Measurements from ENCODE around the gene CAMK2A.

The CAMK2A gene

DNA sequence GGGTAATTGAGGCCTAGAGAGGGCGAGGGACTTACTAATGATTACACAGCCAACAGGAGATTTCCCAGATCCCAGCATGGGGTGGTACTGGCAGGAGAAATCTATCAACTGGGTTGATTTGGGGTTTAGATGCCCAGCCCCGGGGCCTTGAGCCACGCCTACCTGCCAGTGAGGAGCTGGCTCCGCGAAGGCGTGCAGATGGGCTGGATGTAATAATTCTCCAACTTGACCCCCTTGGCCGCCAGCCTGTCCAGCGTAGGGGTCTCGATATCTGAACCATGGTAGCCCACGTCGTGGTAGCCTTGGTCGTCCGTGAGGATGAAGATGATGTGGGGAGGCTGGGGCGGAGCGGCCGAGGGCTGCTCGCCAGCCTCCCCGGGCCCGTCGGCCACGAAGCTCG lies 12.3 kb upstream of the CAMK2A start:
- no peak for DNase-seq

- DNase-seq, result no peak
These were observed 11.6 kb upstream of the CAMK2A start for GRCh38 chr5:150301170-150301505.

DNA sequence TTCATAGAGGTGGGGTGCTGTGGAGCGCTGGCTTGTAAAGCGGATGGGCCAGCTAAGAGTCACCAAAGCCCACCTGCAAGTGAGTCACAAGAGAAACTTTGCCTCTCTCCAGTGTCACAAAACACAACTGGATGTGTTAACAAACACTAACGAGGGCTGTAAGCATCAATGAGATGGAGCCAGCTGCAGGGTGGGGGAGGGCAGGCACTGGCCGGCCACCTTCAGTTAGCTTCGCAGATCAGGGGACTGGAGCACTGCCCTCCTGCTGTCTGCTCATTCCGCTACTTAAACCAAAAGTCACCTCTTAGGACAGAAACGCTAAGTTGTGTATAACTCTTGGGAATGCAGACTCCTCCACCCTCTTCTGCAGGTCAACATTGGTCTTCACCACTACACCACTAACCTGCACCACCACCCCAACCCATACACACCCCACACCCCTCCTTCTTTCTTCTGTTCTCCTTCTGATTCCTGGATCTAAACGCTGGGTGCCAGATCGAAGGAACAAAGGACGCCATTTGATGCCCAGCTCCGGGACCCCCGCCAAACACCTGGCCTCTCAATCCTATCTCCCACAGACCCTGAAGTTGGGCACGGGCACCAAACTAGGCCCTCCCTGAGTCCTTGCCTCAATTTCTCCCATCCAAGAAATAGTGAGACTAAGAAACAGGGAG lies 11.1 kb upstream of the CAMK2A start:
- DNase-seq, result no peak

- no peak for DNase-seq
These were observed 10.2 kb upstream of the CAMK2A start for GRCh38 chr5:150299571-150300327.

- DNase-seq, result no peak
These were observed 9.3 kb upstream of the CAMK2A start for GRCh38 chr5:150298701-150299451.

DNA sequence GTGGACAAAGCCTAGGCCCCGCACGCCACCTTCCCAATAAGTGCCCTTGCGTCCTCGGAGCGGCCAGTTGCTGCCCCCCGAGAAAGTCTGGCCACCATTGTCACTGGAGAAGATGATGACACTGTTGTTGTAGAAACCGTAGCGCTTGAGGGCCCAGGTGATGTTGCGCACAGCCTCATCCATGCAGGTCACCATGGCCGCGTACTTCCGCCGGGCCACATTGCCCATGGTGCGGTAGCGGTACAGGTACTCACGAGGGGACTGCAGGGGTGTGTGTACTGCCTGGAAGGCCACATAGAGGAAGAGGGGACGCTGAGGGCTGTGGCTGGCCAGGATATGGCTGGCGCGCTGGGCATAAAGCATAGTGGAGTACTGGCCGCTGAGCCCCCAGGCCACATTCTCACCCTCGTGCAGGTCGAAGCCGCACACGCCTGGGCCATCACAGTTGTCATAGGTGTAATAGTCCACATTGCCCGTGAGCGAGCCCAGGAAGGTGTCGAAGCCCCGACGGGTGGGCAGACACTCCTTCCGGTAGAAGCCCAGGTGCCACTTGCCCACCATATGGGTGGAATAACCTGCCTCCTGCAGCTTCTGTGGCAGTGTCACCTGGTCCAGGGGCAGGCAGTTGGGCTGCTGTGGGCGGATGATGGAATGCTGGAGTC lies 8.5 kb upstream of the CAMK2A start:
- no peak for DNase-seq

GRCh38 chr5:150297236-150297890 lies 7.8 kb upstream of the CAMK2A start:
- DNase-seq, result no peak

GRCh38 chr5:150296496-150296895 lies 6.9 kb upstream of the CAMK2A start:
- DNase-seq, result no peak

DNA sequence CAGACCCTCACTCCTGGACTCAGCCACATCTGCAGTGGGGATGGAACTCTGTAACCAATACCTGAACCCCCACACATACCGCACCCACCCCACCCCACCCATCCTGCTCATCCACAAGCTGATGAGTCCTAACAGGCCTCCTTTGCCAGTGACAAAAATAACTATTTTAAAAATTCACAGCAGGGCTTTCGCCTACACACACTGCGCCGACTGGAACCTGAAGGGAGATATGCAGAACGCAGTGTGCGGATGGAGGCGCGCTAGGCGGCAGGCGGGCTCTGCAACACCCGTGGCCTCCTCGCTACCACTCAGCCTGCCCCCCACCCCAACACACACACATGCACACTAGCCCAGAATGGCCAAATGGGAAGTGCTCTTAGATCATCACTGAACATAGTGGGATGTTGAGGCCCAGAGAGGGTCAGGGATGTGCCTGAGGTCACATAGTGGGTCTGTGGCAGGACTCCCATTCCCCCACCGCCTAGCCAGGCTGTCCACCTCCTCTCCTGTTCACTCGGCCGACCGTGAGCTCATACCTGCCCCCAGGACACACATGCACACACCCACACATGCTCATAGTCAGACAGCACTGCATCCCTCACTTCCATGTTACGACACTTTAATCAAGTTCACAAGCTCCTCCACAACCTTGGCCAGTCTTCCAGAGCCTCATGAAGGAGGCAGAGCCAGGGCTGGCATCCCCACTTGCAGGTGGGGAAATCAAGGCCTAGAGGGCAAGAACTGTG lies 6.3 kb upstream of the CAMK2A start:
- DNase-seq, result peak in 20 of 56 donors; percentile 28 to 74 (median 50)

GRCh38 chr5:150295172-150295634 lies 5.6 kb upstream of the CAMK2A start:
- DNase-seq, result peak in 11 of 56 donors; percentile 23 to 55 (median 39)

GRCh38 chr5:150294551-150295071 lies 5.0 kb upstream of the CAMK2A start:
- DNase-seq, result no peak

DNA sequence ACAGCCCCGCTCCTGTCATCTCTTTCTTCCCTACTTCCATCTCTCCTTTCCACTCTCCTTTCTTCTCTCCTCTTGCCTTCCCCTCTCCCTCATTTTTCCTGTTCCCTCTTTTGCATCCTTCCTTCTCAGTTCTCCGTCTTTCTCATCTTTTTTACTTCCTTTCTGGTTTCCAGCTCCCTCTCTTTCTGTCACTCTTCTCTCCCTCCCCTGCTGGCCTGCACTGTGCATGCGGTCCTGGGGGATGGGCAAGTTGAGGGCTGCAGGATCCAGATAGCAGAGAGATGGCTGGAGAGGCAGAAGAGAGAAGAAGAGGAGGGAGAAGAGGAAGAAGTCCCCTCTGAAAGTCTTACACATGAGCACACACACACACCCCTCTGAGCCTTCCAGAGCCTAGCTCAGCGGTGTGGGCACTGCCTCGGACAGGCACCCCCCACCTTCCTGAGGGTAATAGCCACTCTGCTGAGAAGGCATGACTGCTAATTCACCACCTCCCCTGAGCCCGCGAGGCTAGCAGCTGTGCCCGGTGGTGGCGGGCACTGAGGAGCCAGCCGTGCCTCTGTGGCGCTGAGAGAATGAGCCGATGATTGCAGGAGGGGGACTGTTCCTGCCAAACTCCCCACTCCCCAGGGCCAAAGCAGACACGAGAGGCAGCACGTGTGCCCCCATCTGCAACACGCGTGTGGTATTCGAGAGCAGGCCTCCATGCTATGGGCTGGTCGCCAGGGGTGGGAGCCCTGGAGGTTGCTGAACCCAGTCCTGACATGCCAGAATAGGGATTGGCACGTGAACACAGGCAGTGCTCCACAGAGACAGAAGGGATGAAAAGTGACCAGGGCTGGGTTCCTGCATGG lies 3.7 kb upstream of the CAMK2A start:
- DNase-seq, result peak in 1 of 56 donors; percentile 29

GRCh38 chr5:150291388-150292385 lies 2.1 kb upstream of the CAMK2A start:
- DNase-seq, result no peak

DNA sequence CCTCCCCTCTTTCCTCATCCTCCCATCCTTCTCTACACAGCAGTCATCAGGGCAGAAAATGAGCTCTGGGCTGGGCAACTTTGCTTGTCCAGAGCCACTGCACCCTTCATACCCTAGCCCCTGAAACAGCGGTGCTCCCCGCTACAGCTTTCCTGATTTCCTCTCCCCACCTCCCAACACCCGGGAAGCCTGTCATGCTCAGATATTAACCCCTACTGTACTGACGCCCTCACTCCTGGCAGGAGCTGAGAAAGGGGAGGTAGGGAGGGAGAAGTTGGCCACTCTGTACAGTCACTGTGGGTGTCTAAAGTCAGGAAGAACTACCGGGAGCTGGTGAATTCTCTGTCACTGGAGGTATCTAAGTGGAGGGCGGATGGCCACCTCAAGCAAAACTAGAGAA lies 782 bp downstream of the CAMK2A start:
- no peak for DNase-seq

- no peak for DNase-seq
These were observed 1.2 kb downstream of the CAMK2A start for GRCh38 chr5:150288361-150288760.

DNA sequence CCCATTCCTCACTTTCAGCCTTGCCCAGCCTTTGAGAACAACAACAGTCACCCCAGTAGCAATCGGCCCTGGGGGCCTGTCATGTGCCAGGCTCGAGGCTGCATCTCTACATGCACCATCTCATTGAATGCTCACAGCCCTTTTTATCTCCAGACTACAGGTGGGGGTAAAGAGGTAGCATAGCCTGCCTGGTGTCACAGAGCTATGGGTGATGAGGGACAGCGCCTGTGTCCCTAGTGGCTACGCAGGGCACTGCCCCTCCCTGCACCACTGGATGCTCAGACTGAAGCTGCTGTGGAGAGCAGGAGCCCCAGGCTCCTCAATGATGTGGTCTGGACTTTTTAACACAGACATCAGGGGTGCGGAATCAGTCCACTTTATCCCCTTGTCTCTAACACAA lies 2.8 kb downstream of the CAMK2A start:
- DNase-seq, result no peak

DNA sequence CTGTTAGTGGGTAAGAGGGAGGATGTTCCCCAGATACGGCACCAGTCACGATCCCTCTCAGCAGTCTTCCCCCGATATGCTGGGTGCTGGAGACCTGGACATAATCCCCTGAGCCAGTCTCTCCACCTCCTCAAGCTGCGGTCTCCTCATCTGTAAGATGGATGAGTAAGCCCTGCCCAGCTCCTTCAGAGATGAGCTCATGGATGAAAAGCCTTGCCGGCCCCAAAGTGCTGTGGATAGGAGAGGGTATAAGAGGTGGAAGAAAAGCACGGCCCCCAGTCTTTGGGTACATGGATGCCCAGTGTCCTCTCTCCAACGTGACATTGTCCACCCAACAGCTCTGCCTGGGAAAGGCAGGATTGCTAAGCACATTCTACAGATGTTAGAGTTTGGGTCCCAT lies 4.5 kb downstream of the CAMK2A start:
- no peak for DNase-seq

DNA sequence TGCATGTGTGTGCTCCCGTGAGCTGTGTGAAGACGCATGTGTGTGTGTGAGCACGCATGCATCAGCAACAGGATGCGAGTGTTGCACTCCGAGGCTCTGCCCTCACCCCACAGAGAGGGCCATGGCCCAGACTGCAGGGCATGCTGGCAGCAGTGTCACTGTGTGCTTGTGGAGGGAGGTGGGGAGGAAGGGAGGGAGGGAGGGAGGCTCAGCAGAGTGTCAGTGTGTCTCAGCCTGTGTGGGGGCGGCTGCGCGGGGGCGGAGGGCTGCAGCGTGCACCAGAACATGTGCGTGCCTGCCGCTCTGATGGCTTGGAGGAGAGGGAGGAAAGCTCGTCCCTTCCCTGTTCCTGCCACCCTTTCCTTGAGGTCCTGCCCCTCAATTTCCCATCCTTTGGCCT lies 5.3 kb downstream of the CAMK2A start:
- peak in 15 of 56 donors; percentile 20 to 62 (median 44) for DNase-seq

All from amygdala (tissue), 56 donors.